Mesothelial cell of epicardium (in vitro differentiated cells): ENCODE results near the gene MTA2. TPM values are rescaled to one million over a fixed set of nuclear protein-coding genes. Genes with fewer than 3 reads are reported as not detected.

Experiments used
- DNase-seq, 2 experiments: peaks; one replicate each; pipeline ENCODE4 v3.0.0; 2021; ENCODE audit warnings: low spot score in 2 of 2; ENCODE audit not compliant: unreplicated experiment in 2 of 2
- H3K27ac Mint-ChIP-seq: 2 replicates; pipeline ENCODE4 v1.8.0; 2021; ENCODE audit warnings: mixed read lengths
- H3K27me3 Mint-ChIP-seq: 2 replicates; pipeline ENCODE4 v1.8.0; 2021; ENCODE audit warnings: low read depth, mixed read lengths
- H3K36me3 Mint-ChIP-seq: 2 replicates; pipeline ENCODE4 v1.8.0; 2021; ENCODE audit warnings: mixed read lengths
- H3K4me1 Mint-ChIP-seq: 2 replicates; pipeline ENCODE4 v1.8.0; 2021; ENCODE audit warnings: mixed read lengths
- H3K4me3 Mint-ChIP-seq: 2 replicates; pipeline ENCODE4 v1.8.0; 2021; ENCODE audit warnings: mild to moderate bottlenecking, moderate library complexity, mixed read lengths
- H3K9me3 Mint-ChIP-seq: 2 replicates; pipeline ENCODE4 v1.8.0; 2021; ENCODE audit warnings: mixed read lengths
- total RNA-seq: library from RNA; stranded (reverse); gene quantifications from 3 replicates; pipeline ENCODE4 v1.2.1, GENCODE V29; 2021
- TF ChIP-seq, protein P1 (sequence below): fragments of 200-600 bp; sonication (generic); IDR thresholded peaks from one replicate; pipeline ENCODE4 v1.5.0; 2021; ENCODE audit warnings: antibody characterized with exemption; ENCODE audit not compliant: unreplicated experiment

MTA2 gene
- total RNA-seq, 1 donor from 2014 or later: 126 TPM

DNA sequence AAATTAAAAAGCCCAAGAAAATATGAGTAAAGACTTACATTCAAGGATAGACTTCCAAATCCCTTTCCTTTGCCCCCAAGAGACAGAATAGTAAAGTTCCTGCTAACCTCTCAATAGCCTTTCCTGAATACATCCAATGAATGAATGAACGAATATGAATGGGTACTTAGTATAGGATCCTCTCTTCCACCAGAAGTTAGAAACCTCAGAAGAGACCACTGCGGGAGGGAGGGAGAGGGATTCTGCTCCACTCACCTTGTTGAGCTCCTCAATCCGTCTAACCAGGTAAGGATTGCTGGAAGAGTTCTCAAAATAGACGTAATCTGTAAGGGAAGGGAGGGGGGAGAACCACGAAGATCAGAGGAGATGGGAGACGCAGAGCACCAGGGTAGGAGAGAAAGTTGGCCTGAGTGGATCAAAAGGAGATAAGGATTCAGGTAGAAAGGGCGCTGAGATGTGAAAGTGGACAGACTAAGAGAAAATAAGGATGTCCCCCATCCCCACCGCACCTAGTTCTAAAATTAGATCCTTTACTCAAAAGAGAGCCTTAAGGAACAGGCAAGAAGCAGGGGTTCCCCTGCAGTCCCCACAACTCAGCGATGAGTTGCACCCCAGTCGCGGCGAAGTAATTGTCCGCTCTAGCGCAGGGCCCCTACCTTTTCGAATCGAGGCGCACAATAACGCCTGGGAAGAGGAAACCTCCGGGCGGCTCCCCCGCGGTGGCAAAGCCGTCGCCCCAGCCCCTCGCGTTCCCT is 1.1 kb downstream of the MTA2 start:
- H3K4me3 Mint-ChIP-seq: peak overlapping the region; percentile 81
- peak overlapping the region; percentile 82 for H3K27ac Mint-ChIP-seq
- peaks cover 33% of the 10 kb centered on the region for H3K4me1 Mint-ChIP-seq
- TF ChIP-seq, protein P1, sequence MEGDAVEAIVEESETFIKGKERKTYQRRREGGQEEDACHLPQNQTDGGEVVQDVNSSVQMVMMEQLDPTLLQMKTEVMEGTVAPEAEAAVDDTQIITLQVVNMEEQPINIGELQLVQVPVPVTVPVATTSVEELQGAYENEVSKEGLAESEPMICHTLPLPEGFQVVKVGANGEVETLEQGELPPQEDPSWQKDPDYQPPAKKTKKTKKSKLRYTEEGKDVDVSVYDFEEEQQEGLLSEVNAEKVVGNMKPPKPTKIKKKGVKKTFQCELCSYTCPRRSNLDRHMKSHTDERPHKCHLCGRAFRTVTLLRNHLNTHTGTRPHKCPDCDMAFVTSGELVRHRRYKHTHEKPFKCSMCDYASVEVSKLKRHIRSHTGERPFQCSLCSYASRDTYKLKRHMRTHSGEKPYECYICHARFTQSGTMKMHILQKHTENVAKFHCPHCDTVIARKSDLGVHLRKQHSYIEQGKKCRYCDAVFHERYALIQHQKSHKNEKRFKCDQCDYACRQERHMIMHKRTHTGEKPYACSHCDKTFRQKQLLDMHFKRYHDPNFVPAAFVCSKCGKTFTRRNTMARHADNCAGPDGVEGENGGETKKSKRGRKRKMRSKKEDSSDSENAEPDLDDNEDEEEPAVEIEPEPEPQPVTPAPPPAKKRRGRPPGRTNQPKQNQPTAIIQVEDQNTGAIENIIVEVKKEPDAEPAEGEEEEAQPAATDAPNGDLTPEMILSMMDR: no peak
- H3K36me3 Mint-ChIP-seq: peaks cover 23% of the 10 kb centered on the region
- H3K27me3 Mint-ChIP-seq: peaks cover 4% of the 10 kb centered on the region
- peak in 1 of 2 experiments; percentile 53 for DNase-seq
- H3K9me3 Mint-ChIP-seq: no peaks in the 10 kb centered on the region

DNA sequence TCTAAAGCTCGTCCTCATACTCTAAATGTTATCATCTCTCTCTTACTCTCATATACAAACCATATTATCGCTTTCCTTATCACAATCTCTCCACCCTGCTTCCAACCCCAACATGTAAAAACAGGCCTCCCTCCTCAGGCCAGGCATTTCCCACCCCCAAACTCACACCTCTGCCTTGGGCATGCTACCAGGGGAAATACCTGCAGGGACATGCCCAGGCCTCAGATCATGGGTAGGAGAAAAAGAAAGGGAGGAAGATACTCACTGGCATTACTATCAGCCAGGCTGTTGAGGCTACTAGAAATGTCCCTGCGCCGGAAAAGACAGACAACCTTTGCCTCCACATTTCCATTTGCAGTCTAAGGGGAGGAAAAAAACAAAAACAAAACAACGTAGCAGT is 1.8 kb downstream of the MTA2 start:
- H3K27ac Mint-ChIP-seq: peak overlapping the region; percentile 82
- peaks cover 27% of the 10 kb centered on the region for H3K36me3 Mint-ChIP-seq
- no peaks in the 10 kb centered on the region for H3K9me3 Mint-ChIP-seq
- peak overlapping the region; percentile 81 for H3K4me3 Mint-ChIP-seq
- H3K27me3 Mint-ChIP-seq: peaks cover 4% of the 10 kb centered on the region
- TF ChIP-seq, protein P1: no peak
- peaks cover 33% of the 10 kb centered on the region for H3K4me1 Mint-ChIP-seq
- DNase-seq: no peak

GRCh38 chr11:62599069-62599696 is 2.5 kb downstream of the MTA2 start:
- peaks cover 4% of the 10 kb centered on the region for H3K27me3 Mint-ChIP-seq

DNA sequence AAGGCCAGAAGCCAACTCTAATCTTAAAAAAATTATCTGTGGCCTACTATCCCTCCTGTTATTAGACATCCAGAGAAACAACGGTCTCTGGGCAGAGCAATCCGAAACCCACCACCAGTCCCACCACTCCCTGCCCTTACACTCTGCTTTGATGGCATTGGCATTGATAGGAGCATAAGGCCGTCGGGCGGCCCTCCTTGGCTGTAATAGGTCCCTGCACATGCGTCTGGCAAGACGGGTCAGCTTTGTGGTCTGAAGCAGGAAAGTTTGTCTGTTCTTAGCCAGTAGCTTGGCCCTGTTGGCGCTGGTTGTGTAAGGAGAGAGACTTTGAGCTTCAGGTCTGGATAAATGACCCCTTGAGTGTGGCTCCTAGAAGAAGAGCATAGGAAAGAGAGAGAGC is 6.5 kb downstream of the MTA2 start:
- DNase-seq: no peak
- peaks cover 35% of the 10 kb centered on the region for H3K4me1 Mint-ChIP-seq
- no peaks in the 10 kb centered on the region for H3K27me3 Mint-ChIP-seq
- no peak overlapping the region for H3K27ac Mint-ChIP-seq
- H3K4me3 Mint-ChIP-seq: no peak overlapping the region
- peaks cover 36% of the 10 kb centered on the region for H3K36me3 Mint-ChIP-seq
- H3K9me3 Mint-ChIP-seq: no peaks in the 10 kb centered on the region
- TF ChIP-seq, protein P1: no peak

More at GRCh38 chr11:62599069-62599696, 2.5 kb downstream of the MTA2 start:
- H3K9me3 Mint-ChIP-seq: no peaks in the 10 kb centered on the region
- H3K4me1 Mint-ChIP-seq: peaks cover 33% of the 10 kb centered on the region
- DNase-seq: peak; percentile 79 to 86
- peak overlapping the region; percentile 82 for H3K27ac Mint-ChIP-seq
- peaks cover 30% of the 10 kb centered on the region for H3K36me3 Mint-ChIP-seq
- peak overlapping the region; percentile 81 for H3K4me3 Mint-ChIP-seq
- TF ChIP-seq, protein P1: no peak

DNA sequence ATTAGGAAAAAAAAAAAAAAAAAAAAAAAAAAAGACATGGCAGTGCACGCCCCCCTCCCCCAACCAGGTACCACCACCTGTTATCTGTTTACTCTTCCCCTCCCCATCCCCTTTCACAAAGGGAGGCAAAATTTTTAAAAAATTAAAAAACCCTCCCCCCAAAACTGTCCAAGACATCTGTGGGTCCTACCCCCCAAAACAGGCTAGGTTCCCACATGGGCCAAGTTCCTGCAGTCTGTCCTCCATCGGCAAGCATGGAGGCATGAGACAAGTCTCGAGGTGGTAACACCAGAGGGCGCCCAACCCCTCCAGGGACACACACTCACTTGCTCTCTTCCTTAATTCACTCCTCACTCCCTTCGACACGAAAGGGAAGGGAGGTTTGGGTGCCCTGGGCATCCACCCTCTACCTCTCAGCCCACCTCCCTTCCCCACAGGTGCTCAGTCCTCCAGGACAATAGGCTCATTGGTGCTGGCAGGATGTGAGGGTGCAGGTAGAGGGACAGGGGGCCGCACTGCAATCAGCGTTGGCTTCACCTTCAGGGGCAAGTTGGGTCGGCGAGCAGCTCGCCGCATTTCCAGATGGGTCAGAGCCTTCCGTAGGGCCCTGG is 8.1 kb downstream of the MTA2 start:
- Mint-ChIP-seq H3K27me3 (no peaks in the 10 kb centered on the region), H3K4me1 (peaks cover 25% of the 10 kb centered on the region), H3K27ac (peak overlapping the region; percentile 85), H3K9me3 (no peaks in the 10 kb centered on the region), H3K36me3 (peaks cover 32% of the 10 kb centered on the region), H3K4me3 (peak overlapping the region; percentile 38)
- DNase-seq: peak in 1 of 2 experiments; percentile 66
- TF ChIP-seq, protein P1: no peak
